Liver (tissue), 3 donors: ENCODE measurements around the gene NPEPL1.

Experiments used
- ATF3 ChIP-seq: IDR thresholded peaks from 2 replicates; pipeline ENCODE4 v1.6.1; 2016; ENCODE audit warnings: antibody characterized with exemption
- CTCF ChIP-seq: fragments of 150-350 bp; IDR thresholded peaks from 2 replicates; pipeline ENCODE4 v1.5.1; 2017; ENCODE audit warnings: improper control_type of control experiment, low read depth, low read length; ENCODE audit not compliant: missing input control
- GABPA ChIP-seq, 2 donors: IDR thresholded peaks in 1 of 2; conservative IDR thresholded peaks in 1 of 2; 2 replicates each; pipeline ENCODE4 v1.6.1; 2016; ENCODE audit warnings: antibody characterized with exemption in 2 of 2, mild to moderate bottlenecking in 1 of 2, moderate library complexity in 1 of 2
- HNF4A ChIP-seq, 2 donors: conservative IDR thresholded peaks; 2 replicates each; pipeline ENCODE4 v1.6.1; 2016; ENCODE audit warnings: antibody characterized with exemption in 2 of 2, mild to moderate bottlenecking in 2 of 2
- HNF4G ChIP-seq: IDR thresholded peaks from 2 replicates; pipeline ENCODE4 v1.6.1; 2016; ENCODE audit warnings: antibody characterized with exemption
- RAD21 ChIP-seq, 2 donors: IDR thresholded peaks; 2 replicates each; pipeline ENCODE4 v1.6.1; 2016; ENCODE audit warnings: antibody characterized with exemption in 2 of 2, mild to moderate bottlenecking in 2 of 2
- REST ChIP-seq: IDR thresholded peaks from 2 replicates; pipeline ENCODE4 v1.6.1; 2016; ENCODE audit warnings: antibody characterized with exemption, mild to moderate bottlenecking
- SP1 ChIP-seq: IDR thresholded peaks from 2 replicates; pipeline ENCODE4 v1.6.1; 2018; ENCODE audit warnings: antibody characterized with exemption, mild to moderate bottlenecking
- TAF1 ChIP-seq: conservative IDR thresholded peaks from 2 replicates; pipeline ENCODE4 v1.6.1; 2016; ENCODE audit warnings: antibody characterized with exemption, mild to moderate bottlenecking
- YY1 ChIP-seq: IDR thresholded peaks from 2 replicates; pipeline ENCODE4 v1.6.1; 2016; ENCODE audit warnings: antibody characterized with exemption, mild to moderate bottlenecking
- ZBTB33 ChIP-seq: IDR thresholded peaks from 2 replicates; pipeline ENCODE4 v1.6.1; 2016; ENCODE audit warnings: antibody characterized with exemption
- TF ChIP-seq, protein P1 (sequence below): IDR thresholded peaks from 2 replicates; pipeline ENCODE4 v1.6.1; 2016; ENCODE audit warnings: antibody characterized with exemption
- donor health status: healthy.
- donor health status: healthy.

GRCh38 chr20:58709013-58709702, 16.6 kb downstream of the NPEPL1 start:
- TF ChIP-seq CTCF = no peak
- TF ChIP-seq GABPA (IDR thresholded peaks at IDR 0.05 in 1 of 2, conservative IDR thresholded peaks at IDR 0.05 in 1 of 2) = no peak
- no peak for TF ChIP-seq ATF3
- TF ChIP-seq ZBTB33 = no peak
- TF ChIP-seq REST = no peak
- no peak for TF ChIP-seq YY1
- TF ChIP-seq RAD21 (IDR thresholded peaks at IDR 0.05) = no peak
- TF ChIP-seq HNF4G = no peak
- no peak for TF ChIP-seq TAF1
- TF ChIP-seq HNF4A (conservative IDR thresholded peaks at IDR 0.05) = no peak
- TF ChIP-seq SP1 = no peak
- TF ChIP-seq, protein P1, sequence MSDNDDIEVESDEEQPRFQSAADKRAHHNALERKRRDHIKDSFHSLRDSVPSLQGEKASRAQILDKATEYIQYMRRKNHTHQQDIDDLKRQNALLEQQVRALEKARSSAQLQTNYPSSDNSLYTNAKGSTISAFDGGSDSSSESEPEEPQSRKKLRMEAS = no peak
